ENCODE measurements around the gene HSPBP1. TPM values are rescaled to one million over a fixed set of nuclear protein-coding genes. Genes with fewer than 3 reads are reported as not detected.

The HSPBP1 gene
- total RNA-seq, 1 donor from 2014 or later: 22.7 TPM

DNA sequence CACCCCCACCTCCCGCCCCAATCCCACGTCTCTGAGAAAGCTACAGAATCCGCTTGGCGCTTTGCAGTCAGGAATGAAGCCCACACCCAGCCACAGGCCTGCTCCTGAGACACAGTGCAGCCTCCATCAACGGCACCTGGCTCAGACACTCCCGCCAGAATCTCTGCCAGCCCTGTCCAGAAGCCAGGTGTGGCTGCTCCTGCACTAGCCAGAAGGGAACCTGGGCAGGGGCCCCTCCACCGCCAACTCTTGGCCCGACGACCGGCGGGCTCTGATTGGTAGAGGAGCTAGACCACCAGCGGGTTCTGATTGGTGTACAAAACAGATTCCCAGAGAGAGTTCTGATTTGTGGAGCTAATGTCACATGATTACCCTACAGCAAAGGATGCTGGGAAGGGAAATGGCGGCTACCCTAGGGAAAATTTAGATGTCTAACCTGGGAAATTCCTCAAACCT lies 18.2 kb downstream of the HSPBP1 start:
- TF ChIP-seq, protein P1, sequence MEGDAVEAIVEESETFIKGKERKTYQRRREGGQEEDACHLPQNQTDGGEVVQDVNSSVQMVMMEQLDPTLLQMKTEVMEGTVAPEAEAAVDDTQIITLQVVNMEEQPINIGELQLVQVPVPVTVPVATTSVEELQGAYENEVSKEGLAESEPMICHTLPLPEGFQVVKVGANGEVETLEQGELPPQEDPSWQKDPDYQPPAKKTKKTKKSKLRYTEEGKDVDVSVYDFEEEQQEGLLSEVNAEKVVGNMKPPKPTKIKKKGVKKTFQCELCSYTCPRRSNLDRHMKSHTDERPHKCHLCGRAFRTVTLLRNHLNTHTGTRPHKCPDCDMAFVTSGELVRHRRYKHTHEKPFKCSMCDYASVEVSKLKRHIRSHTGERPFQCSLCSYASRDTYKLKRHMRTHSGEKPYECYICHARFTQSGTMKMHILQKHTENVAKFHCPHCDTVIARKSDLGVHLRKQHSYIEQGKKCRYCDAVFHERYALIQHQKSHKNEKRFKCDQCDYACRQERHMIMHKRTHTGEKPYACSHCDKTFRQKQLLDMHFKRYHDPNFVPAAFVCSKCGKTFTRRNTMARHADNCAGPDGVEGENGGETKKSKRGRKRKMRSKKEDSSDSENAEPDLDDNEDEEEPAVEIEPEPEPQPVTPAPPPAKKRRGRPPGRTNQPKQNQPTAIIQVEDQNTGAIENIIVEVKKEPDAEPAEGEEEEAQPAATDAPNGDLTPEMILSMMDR (IDR thresholded peaks at IDR 0.05): no peak
- Mint-ChIP-seq H3K9me3 (ENCODE audit: low read depth) (peaks cover 5% of the 10 kb centered on the region), H3K4me3 (ENCODE audit: unreplicated experiment) (no peak overlapping the region), H3K4me1 (ENCODE audit: low read depth) (peaks cover 24% of the 10 kb centered on the region), H3K36me3 (ENCODE audit: low read depth) (peaks cover 4% of the 10 kb centered on the region), H3K27ac (ENCODE audit: unreplicated experiment) (no peak overlapping the region), H3K27me3 (ENCODE audit: low read depth) (no peaks in the 10 kb centered on the region)
- DNase-seq (ENCODE audit: low spot score): no peak

DNA sequence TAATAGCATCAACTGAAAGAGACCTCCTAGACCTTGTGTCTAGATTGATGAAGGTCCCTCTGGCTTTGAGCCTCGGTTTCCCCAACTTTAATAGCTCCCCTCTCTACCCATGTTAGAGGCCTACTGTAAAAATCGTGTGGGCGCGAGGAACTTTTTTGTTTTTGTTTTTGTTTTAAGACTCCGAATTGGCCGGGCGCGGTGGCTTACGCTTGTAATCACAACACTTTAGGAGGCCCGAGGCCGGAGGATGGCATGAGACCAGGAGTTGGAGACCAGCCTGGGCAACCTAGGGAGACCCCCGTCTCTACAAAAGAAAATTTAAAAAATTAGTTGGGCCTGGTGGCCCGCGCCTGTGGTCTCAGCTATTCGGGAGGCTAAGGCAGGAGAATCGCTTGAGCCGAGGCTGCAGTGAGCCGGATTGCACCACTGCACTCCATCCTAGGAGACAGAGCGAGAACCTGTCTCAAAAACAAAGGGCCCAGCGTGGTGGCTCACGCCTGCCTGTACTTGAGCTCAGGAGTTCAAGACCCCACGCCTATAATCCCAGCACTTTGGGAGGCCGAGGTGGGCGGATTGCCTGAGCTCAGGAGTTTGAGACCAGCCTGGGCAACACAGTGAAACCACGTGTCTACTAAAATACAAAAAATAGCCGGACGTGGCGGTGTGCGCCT lies 20.2 kb downstream of the HSPBP1 start:
- Mint-ChIP-seq H3K4me1 (ENCODE audit: low read depth) (peaks cover 41% of the 10 kb centered on the region), H3K9me3 (ENCODE audit: low read depth) (no peaks in the 10 kb centered on the region), H3K27ac (ENCODE audit: unreplicated experiment) (peak overlapping the region; percentile 95), H3K27me3 (ENCODE audit: low read depth) (no peaks in the 10 kb centered on the region), H3K36me3 (ENCODE audit: low read depth) (peaks cover 1% of the 10 kb centered on the region), H3K4me3 (ENCODE audit: unreplicated experiment) (peak overlapping the region; percentile 79)
- TF ChIP-seq, protein P1 (IDR thresholded peaks at IDR 0.05): no peak
- no peak for DNase-seq (ENCODE audit: low spot score)

DNA sequence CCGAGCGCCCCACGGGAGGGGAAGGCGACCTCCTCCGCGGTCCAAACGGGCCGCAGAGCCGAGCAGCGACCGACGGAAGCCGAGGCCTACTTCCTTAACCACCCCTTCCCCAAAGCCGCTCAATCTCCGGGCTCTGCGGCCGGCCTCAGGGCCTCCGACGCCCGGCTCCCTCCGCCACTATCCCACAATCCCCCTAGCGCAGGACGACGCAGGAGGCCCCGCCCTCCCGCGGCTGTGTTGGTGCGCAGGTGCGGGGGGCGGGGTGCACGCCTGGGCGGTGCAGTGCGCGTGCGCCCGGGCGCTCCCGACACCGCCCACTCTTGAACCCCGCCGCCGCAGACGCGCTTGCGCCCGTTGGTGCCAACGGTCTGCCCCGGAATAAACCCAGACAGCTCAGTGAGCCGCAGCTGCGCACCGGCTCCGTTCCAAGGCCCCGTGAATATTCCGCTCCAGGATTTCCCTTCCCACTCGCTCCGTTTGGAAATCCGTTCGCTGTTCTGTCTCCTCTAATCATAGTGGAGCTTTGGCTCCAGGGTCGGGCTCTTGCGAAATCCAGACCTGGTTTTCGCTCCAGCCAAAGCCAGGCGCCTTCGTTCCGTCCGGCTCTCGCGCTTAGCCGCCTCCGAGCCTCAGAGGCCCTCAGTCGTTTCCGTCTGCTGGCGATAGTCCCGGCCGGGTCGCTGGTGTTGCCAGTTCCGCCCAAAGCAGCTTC lies 20.9 kb downstream of the HSPBP1 start, which contains the start of gene PPP6R1:
Gene PPP6R1 (minus strand): TSS at position 190 of the 712 bp plus-strand sequence. CDS start 11,914 bp downstream, outside the sequence.
- H3K4me1 Mint-ChIP-seq (ENCODE audit: low read depth): peaks cover 46% of the 10 kb centered on the region
- peak; percentile 99 for DNase-seq (ENCODE audit: low spot score)
- no peaks in the 10 kb centered on the region for H3K9me3 Mint-ChIP-seq (ENCODE audit: low read depth)
- TF ChIP-seq, protein P1 (IDR thresholded peaks at IDR 0.05): peak; percentile 2
- H3K36me3 Mint-ChIP-seq (ENCODE audit: low read depth): peaks cover 1% of the 10 kb centered on the region
- peak within 1 kb of the TSS; percentile 96 for H3K27ac Mint-ChIP-seq (ENCODE audit: unreplicated experiment)
- peak within 1 kb of the TSS; percentile 99 for H3K4me3 Mint-ChIP-seq (ENCODE audit: unreplicated experiment)
- no peaks in the 10 kb centered on the region for H3K27me3 Mint-ChIP-seq (ENCODE audit: low read depth)

DNA sequence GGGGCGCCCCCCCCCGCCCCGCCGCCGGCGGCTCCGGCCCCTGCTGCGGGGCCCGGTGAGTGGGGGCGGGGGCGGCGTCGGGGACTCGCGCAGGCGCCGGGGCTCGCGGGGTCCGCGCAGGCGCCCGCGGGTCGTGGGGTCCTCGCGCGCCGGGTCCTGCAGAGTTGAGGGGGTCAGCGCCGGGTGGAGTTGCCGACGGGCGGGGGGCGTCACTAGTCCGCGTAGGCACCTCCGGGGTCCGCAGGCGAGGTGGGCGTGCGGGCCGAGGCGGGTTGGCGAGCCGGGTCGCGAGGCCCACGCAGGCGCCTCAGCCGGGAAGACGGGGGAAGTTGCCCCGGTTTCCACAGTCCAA lies 21.5 kb downstream of the HSPBP1 start:
- no peak overlapping the region for H3K27ac Mint-ChIP-seq (ENCODE audit: unreplicated experiment)
- no peaks in the 10 kb centered on the region for H3K27me3 Mint-ChIP-seq (ENCODE audit: low read depth)
- H3K36me3 Mint-ChIP-seq (ENCODE audit: low read depth): peaks cover 1% of the 10 kb centered on the region
- DNase-seq (ENCODE audit: low spot score): no peak
- TF ChIP-seq, protein P1 (IDR thresholded peaks at IDR 0.05): no peak
- H3K9me3 Mint-ChIP-seq (ENCODE audit: low read depth): no peaks in the 10 kb centered on the region
- peaks cover 47% of the 10 kb centered on the region for H3K4me1 Mint-ChIP-seq (ENCODE audit: low read depth)
- H3K4me3 Mint-ChIP-seq (ENCODE audit: unreplicated experiment): peak overlapping the region; percentile 79
